ENCODE results near the gene ROMO1.
"Not testable (repeated sequence)": the region's sequence is repeated elsewhere in the genome, so short reads cannot be mapped to it uniquely, and the experiment has no call there.

Gene ROMO1

DNA sequence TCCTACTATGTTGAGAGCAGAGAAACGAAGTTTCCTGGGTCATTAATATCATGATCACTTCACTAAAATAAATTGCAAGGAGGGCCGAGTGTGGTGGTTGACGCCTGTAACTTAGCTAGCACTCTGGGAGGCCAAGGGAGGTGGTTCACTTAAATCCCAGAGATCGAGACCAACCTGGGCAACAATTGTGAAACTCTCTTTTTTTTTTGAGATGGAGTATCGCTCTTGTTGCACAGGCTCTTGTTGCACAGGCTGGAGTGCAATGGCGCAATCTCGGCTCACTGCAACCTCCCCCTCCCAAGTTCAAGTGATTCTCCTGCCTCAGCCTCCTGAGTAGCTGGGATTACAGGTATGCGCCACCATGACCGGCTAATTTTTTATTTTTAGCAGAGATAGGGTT is 13.9 kb downstream of the ROMO1 start:
- not testable (repeated sequence) for DNase-seq

DNA sequence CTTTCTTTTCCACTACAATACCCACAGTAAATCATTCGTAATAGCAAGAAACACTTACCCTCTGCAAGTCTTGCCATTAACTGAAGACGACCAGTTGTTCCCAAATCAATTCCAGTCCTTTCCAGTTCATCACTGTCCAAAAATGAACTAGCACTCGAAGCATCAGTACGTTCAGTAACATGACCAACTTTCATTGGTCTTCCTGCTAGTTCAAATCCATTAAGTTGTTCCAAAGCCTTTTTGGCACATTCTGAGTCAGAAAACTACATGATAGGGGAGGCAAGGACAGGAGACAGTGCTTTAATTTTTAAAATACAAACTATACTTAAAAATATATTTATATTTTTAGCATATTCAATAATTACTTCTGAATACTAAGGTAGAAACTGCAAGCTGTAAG is 14.9 kb downstream of the ROMO1 start:
- DNase-seq = no peak

DNA sequence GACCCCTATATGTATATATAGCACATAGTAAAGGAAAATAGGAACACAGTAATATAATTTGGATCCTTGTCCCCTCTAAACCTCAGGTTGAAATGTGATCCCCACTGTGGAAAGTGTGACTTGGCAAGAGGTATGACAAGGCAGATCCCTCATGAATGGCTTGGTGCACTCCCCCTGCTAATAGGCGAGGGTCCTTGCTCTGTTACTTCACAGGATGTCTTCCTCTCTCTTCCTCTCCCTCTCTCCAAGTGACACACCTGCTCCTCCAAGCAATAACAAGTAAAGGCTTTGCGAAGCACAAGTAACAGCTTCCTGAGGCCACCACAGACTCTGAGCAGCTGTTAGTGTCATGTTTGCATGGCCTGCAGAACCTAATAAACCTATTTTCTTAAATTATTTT is 16.4 kb downstream of the ROMO1 start:
- DNase-seq = no peak

DNA sequence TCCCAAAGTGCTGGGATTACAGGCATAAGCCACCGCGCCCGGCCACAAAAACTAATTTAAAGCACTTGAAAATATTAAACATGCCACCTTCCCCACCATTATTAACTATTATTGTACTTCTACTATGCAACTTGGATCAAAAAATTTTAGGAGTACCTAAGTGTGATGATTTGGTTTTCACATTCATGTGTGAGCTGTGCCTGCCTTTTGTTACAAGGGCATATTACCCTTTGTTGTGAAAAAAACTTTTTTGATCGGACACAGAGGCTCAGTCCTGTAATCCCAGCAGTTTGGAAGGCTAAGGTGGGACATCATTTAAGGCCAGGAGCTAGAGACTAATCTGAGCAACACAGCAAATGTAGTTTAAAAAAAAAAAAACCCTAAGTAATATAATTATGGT is 17.1 kb downstream of the ROMO1 start:
- no peak for DNase-seq

DNA sequence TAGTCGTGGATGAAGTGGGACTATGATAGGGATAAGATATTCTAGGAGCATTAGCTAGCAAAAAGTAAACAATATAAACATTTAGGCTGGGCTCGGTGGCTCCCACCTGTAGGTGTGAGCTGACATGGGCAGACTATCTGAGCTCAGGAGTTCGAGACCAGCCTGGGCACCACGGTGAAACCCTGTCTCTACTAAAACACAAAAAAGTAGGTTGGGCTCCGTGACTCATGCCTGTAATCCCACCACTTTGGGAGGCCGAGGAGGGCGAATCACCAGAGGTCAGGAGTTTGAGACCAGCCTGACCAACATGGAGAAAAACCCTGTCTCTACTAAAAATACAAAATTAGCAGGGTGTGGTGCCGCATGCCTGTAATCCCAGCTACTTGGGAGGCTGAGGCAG is 19.1 kb downstream of the ROMO1 start:
- not testable (repeated sequence) for DNase-seq

DNA sequence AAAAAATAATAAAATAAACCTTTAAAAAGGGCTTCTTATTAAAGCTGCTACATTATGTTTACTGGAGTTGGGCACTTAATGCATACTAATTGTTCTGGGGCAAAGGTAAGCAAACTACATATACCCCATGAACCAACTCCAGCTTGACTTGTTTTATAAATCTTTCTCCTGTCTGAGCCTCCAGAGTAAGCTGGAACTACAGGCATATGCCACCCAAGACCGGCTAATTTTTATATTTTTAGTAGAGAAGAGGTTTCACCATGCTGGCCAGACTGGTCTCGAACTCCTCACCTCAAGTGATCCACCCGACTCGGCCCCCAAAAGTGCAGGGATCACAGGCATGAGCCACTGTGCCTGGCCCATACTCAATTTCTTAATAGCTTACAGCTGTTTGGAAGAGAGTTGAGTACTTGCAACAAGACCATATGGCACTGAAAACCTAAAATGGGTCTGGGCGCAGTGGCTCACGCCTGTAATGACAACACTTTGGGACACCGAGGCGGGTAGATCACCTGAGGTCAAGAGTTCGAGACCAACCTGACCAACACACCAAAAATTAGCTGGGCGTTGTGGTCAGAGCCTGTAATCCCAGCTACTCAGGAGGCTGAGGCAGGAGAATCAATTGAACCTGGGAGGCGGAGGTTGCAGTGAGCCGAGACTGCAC is 19.9 kb downstream of the ROMO1 start:
- no peak for DNase-seq

DNA sequence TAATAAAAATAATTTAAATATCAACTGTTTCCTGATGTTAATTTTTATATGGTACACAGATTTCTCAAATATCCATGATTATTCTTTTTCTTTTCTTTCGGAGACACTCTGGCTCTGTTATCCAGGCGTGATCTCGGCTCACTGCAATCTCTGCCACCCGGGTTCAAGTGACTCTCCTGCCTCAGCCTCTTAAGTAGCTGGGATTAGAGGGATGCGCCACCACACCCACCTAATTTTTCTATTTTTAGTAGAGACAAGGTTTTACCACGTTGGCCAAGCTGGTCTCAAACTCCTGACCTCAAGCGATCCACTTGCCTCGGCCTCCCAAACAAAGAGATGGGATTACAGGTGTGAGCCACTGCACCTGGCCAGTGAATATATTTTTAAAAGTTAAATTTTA is 20.5 kb downstream of the ROMO1 start:
- DNase-seq = no peak

DNA sequence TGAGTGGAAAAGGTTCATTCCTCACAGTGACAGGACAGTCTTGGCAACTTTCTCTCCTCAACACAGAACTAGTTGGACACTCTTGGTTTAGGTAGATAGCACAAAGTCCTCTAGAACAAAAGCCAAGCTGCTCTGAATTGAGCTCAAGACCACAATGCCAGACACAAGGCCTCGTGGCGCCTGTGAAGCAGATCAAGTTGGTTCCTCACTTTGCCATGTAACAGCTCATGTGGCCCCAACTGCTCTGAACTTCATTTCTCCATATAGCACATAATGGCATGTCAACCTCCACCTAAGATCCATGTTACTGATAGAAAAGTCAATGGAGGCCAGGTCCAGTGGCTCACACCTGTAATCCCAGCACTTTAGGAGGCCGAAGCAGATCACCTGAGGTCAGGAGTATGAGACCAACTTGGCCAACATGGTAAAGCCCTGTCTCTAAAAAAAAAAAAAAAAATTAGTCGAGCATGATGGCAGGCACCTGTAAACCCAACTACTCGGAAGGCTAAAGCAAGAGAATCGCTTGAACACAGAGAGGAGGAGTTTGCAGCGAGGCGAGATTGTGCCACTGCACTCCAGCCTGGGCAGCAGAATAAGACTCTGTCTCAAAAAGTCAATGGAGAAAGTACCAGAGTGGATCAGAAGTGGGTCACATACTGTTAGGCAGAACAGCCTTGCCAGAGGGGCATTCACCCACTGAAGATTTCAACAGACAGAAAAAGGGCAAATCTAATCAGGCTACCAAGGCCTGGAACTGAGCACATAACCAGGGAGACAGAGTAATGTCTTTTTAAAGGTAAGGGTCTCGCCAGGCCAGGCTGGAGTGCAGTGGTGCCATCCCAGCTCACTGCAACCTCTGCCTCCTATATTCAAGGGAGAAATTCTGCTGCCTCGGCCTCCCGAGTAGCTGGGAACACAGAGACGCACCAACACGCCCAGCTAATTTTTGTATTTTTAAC is 21.2 kb downstream of the ROMO1 start:
- DNase-seq = no peak

DNA sequence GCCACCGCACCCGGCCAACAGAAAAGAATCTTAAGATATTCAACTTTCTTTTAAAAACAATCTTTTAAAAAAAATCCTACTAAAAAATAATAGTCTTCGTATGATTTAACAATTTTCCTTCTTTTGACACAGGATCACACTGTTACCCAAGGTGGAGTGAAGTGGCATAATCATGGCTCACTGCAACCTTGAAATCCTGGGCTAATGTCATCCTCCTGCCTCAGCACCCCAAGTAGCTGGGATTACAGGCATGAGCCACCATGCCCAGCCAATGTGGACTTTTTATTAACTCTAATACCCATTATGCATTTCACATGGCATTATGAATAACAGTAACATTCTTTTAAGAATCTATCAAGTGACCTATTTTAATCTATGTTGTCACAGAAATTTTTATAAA is 22.0 kb downstream of the ROMO1 start:
- no peak for DNase-seq

DNA sequence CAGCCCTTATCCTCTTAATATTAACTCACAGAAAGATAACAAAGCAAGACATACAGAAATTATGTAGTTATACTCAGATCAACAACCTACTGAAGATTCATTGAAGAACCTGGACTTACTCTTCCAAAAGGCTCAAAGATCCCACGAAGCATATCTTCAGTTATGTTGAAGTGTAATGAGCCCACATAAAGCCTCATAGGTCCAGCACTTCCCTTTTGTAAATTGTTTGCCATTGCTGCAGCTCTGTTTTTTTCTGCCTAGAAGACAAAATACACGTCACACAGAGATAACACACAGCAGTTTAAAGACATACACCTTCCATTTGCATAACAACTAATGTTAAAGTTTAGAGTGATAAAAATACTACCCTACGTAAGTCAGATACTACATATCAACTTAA is 22.4 kb downstream of the ROMO1 start:
- DNase-seq = no peak

DNA sequence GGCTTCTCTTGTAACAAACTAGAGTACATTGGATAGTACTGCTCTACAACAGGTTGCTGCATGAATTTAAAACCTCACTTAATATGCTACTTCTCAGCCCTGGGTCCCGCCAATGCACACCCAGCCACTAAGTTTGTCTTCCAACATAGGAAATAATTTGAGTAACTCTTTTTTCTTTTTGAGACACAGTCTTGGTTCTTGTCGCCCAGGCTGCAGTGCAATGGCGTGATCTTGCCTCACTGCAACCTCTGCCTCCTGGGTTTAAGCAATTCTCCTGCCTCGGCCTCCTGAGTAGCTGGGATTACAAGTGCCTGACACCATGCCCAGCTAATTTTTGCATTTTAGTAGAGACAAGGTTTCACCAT is 24.1 kb downstream of the ROMO1 start:
- DNase-seq = not testable (repeated sequence)

DNA sequence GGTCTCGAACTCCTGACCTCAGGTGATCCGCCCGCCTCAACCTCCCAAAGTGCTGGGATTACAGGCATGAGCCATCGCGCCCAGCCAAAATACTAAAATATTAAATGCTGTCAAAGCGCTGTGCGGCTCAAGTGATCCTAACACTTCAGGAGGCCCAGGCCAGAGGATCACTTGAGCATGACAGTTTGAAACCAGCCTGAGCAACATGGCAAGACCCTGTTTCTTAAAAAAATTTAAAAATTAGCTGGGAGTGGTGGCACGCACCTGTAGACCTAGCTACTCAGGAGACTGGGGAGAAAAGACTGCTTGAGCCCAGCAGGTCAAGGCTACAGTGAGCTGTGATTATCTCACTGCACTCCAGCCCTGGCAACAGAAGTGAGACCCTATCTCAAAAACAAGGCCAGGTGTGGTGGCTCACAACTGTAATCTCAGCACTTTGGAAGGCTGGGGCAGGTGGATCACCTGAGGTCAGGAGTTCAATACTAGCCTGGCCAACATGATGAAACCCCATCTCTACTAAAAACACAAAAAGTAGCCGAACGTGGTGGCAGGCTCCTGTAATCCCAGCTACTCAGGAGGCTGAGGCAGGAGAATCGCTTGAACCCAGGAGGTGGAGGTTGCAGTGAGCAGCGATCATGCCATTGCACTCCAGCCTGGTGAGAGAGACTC is 24.6 kb downstream of the ROMO1 start:
- not testable (repeated sequence) for DNase-seq

DNA sequence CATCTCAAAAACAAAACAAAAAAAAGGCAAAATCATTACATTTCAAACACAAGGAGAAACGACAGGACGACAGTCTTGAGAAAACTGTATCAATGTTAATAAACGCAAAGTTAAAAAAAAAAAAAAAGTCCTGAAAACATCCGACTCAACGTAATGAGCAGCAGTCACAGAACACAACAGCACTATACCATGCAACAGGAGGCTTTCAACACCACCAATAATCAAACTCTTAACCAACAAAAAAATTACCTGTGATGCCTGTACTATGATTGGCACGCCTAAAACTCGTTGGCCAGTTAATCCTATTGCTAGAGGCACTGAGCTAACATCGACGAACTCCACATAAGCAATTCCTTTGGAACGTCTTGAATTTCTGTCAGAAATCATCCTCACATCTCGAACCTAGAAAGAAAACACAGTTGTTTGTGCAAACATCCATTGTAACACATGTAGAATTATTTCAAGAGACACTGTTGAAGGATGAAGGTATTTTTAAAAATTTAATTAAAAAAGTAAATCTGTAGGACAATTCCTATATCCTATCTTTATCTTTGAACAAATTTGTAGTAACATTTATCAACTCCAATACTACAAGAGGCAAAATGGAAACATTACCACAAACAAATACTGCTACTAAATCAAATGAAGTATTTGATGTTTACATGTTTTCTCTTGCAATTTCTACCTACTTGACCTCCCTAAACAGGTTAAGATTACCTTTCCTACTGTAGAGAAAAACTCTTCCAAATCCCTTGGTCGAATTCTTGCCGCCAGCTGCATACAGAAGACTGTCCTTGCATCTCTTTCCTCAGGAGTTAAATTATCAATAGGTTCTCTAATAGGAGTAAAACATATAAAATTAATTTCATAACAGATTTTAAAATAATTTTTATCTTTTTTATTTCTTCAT is 25.4 kb downstream of the ROMO1 start:
- no peak for DNase-seq

DNA sequence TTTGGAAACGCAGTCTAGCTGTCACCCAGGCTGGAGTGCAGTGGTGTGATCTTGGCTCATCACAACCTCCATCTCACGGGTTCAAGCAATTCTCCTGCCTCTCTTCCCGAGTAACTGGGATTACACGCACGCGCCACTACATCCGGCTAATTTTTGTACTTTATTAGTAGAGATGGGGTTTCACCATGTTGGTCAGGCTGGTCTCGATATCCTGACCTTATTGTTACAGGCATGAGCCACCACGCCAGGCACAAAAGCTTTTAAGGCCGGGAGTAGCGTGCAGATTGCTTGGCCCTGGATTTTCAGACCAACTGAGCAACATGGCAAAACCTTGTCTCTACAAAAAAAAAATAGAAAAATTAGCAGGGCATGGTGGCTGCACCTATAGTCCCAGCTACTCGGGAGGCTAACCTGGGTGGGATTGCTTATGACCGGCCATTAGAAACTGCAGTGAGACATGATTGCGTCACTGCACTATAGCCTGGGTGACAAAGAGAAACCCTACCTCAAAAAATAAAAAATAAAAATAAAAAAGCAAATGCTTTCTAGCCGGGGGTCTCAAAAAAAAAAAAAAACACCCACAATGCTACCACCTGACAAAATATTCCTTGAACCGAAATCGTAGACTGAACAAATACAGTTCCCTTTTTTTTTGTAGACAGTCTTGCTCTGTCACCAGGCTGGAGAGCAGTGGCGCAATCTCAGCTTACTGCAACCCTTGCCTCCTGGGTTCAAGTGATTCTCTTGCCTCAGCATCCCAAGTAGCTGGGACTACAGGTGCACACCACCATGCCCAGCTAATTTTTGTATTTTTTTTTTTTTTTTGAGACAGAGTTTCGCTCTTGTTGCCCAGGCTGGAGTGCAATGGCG is 27.9 kb downstream of the ROMO1 start:
- no peak for DNase-seq

DNA sequence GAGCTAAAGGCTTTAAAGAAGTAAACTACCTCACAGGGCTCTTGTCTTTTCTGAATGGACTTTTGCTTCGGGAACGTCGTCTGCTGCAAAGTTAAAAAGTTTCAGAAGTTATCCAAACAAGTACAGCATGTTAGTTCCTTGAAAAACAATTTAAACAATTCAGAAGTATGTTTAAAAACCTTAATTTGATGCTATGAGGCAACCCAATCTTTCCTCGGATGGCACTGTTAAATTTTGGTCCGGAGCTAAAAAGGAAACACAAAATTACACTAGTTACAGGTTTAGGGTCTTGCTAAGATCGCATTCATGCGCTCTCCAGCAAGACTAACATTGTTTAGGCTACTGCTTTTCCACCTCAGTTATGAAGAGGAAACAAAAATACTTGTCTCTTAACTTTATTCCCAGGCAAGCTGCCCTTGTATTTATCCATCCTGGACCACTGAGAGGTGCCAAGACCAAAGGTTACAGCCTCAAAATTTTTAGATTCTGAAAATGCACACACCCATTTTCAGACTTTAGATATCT is 30.1 kb downstream of the ROMO1 start:
- DNase-seq = no peak

DNA sequence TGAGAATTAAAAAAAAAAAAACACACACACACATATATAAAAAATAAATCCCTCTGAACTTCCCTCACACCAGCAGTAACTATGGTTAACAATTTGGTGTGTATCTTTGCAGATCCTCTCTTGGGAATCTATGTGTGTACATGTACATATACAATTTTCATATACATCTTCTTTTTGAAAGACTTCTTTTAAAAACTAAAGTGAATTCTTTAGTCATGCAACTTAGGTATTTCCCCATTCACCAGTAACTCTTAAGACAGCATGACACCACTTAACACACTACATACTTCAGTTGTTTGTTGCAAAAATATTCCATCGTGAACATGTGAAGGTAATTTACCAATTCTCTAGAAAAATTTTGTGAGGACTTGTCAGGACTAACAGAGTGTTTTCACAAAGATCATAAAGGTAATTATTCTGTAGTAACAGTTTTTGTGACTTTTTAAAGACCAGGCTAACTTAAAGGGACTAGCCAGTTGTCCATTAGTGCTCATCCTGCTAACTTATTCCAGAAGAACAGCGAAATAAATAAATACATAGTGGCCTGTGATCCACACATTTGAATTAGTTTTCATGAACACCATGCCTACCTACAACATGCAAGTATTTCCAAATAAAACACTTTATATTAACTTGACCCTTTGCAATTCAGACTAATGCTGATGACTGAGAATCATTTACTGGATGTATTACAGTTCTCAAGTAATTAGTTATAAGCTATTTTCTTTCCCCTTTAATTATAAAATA is 30.8 kb downstream of the ROMO1 start:
- no peak for DNase-seq

DNA sequence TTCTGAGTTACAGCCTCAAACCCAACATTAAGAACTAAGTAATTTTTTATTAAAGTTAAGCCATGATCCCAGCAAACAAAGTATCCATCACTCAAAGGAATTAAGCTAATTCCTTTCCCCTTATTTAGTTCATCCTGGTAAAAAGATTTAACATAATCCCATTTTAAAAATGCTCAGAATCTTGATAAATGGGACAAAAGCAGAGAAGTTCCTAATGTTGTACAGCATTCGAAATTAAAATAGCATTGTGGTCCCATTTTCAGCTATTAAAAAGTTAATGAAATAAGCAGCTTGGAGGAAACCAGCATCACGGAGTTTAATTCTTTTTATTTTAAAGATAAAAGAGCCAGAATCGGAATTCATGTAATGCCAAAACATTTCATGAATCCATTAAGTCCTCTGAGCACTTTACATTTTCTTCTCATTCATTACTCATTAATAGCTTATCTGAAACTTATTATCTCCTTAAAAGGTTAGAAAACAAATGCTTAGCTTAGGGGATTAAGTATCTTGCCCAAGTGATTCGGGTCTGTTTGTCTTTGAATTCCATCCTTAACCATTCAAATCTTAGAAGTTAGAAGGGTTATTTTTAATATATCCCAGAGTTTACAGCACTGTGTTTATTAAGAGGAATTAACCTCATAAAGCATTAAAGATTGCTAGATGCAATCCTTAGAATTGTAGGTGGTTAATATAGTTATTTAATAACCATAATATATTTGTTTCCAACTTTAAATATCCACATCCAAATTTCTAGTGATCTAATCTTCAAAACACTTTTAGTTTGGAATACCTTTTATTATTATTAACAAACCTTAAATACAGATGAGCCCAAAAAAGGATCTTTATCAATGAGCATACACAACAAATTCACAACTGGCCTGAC is 31.6 kb downstream of the ROMO1 start:
- no peak for DNase-seq

DNA sequence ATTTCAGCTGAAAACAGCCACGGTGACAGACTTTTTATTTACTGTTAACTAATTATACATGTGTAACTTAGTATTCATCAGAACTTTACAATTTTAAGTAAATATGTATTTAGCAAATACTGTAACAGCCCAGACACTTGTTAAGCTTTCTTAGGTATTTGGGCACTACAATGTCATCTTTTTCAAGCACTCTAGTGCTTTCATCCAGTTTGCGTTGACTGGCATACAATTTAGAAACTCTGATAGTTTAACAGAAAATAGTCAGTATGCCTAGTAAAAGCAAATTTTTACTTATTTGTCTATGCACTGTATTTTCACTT is 32.2 kb downstream of the ROMO1 start:
- DNase-seq = no peak

DNA sequence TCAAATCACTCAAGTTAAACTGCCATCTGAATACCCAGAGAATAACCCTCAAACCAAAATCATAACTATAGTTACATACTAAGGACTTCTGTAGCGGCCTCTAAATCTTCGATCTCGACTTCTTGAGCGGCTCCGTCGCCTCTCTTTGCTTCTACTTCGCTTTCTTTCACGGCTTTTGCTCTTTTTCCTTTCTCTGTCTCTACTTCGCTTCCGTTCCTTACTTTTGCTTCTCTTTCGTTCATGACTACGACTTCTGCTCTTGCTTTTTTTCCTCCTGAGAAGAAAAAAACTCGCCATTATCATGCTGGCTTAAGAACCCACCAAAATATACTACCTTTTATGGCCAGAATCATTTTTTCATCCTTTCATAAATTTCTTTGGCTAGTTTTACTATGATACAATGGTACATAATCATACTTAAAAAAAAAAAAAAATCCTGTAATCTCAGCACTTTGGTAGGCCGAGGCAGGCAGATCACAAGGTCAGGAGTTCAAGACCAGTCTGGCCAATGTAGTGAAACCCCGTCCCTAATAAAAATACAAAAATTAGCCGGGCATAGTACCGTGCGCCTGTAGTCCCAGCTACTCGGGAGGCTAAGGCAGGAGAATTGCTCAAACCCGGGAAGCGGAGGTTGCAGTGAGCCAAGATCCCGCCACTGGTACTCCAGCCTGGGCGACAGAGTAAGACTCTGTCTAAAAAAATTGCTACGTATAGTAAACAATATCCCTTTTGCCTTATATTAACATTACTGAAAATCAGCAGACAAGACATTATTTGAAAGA is 32.8 kb downstream of the ROMO1 start:
- no peak for DNase-seq

Measured in NCI-H526 (cell line).